HCEC 1CT (cell line): ENCODE results near the gene PPA1.
"Not testable (repeated sequence)": the region's sequence is repeated elsewhere in the genome, so short reads cannot be mapped to it uniquely, and the experiment has no call there.

ENCODE experiments used
- DNase-seq: peaks from one replicate; pipeline ENCODE4 v3.0.0-alpha.2; 2017

The PPA1 gene

GRCh38 chr10:70167246-70167645 lies 66.0 kb downstream of the PPA1 start:
- no peak for DNase-seq

- DNase-seq: no peak
These were observed 66.8 kb downstream of the PPA1 start for GRCh38 chr10:70166394-70166793.

GRCh38 chr10:70164163-70164562 lies 69.1 kb downstream of the PPA1 start:
- DNase-seq: no peak

GRCh38 chr10:70163448-70163847 lies 69.8 kb downstream of the PPA1 start:
- no peak for DNase-seq

- no peak for DNase-seq
These were observed 70.4 kb downstream of the PPA1 start for GRCh38 chr10:70162892-70163201.

GRCh38 chr10:70162151-70162891 lies 70.9 kb downstream of the PPA1 start:
- DNase-seq: no peak

GRCh38 chr10:70160798-70161197 lies 72.4 kb downstream of the PPA1 start:
- DNase-seq: no peak

GRCh38 chr10:70159366-70159765 lies 73.9 kb downstream of the PPA1 start:
- DNase-seq: not testable (repeated sequence)

- no peak for DNase-seq
These were observed 75.1 kb downstream of the PPA1 start for GRCh38 chr10:70158113-70158512.

GRCh38 chr10:70155255-70155838 lies 77.9 kb downstream of the PPA1 start:
- DNase-seq: no peak
